ENCODE results near the gene ADAM12. TPM values are rescaled to one million over a fixed set of nuclear protein-coding genes. Genes with fewer than 3 reads are reported as not detected.

ADAM12 gene
- total RNA-seq, 2 donors from 2014 or later = 0.14 to 1.9 TPM

- H3K36me3 ChIP-seq = no peaks in the 10 kb centered on the region
- DNase-seq (ENCODE audit: low spot score) = no peak
- H3K9me3 ChIP-seq = no peaks in the 10 kb centered on the region
- no peak for TF ChIP-seq POLR2A (IDR thresholded peaks at IDR 0.05)
- H3K4me1 ChIP-seq (replicated peaks) = no peaks in the 10 kb centered on the region
- WGBS = 81% methylated on average over 4 of the region's 4 CpGs
- intact Hi-C loops (cut with DNase I) = no loop called here
- H3K27me3 ChIP-seq (replicated peaks; ENCODE audit: insufficient read depth) = no peaks in the 10 kb centered on the region
- H3K27ac ChIP-seq = no peak overlapping the region
- no peak overlapping the region for H3K4me3 ChIP-seq
Observed at GRCh38 chr10:126393076-126393475, 4.8 kb upstream of the ADAM12 start.

DNA sequence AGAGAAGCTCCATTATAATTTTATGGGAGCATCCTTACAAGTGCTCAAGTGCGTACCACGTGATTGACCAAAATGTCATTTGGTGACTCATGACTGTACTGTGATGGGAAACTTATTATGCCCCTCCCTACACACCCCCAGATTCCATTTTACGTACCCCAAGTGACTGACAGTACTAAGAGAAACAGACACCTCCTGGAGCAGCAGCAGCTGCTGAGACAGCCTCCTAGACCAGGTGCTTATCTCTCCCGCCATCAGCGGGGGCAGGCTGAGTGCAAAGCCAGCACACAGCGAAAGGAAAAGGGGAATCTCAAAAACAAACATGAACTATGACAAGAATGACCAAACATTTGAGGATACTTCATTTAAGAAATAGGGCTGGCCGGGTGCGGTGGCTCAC is 4.2 kb upstream of the ADAM12 start:
- 66% methylated on average over 8 of the region's 8 CpGs for WGBS
- no peak for DNase-seq (ENCODE audit: low spot score)
- intact Hi-C loops (cut with DNase I) = no loop called here
- no peaks in the 10 kb centered on the region for H3K4me1 ChIP-seq (replicated peaks)
- H3K27ac ChIP-seq = no peak overlapping the region
- no peaks in the 10 kb centered on the region for H3K27me3 ChIP-seq (replicated peaks; ENCODE audit: insufficient read depth)
- H3K36me3 ChIP-seq = no peaks in the 10 kb centered on the region
- H3K9me3 ChIP-seq = no peaks in the 10 kb centered on the region
- TF ChIP-seq POLR2A (IDR thresholded peaks at IDR 0.05) = no peak
- no peak for TF ChIP-seq CTCF (IDR thresholded peaks at IDR 0.05)
- no peak for TF ChIP-seq POLR2AphosphoS5 (IDR thresholded peaks at IDR 0.05)
- H3K4me3 ChIP-seq = no peak overlapping the region

GRCh38 chr10:126392068-126392467 is 3.8 kb upstream of the ADAM12 start:
- TF ChIP-seq POLR2A (IDR thresholded peaks at IDR 0.05) (no peak), CTCF (IDR thresholded peaks at IDR 0.05) (no peak), POLR2AphosphoS5 (IDR thresholded peaks at IDR 0.05) (no peak)
- Histone ChIP-seq H3K27ac (no peak overlapping the region), H3K4me3 (no peak overlapping the region), H3K9me3 (no peaks in the 10 kb centered on the region), H3K36me3 (no peaks in the 10 kb centered on the region), H3K4me1 (replicated peaks) (no peaks in the 10 kb centered on the region), H3K27me3 (replicated peaks; ENCODE audit: insufficient read depth) (no peaks in the 10 kb centered on the region)
- DNase-seq (ENCODE audit: low spot score) = no peak
- WGBS = 91% methylated on average over 6 of the region's 6 CpGs
- intact Hi-C loops (cut with DNase I) = no loop called here

- TF ChIP-seq CTCF (IDR thresholded peaks at IDR 0.05) (no peak), POLR2A (IDR thresholded peaks at IDR 0.05) (no peak), POLR2AphosphoS5 (IDR thresholded peaks at IDR 0.05) (no peak)
- Histone ChIP-seq H3K4me1 (replicated peaks) (no peaks in the 10 kb centered on the region), H3K9me3 (no peaks in the 10 kb centered on the region), H3K27ac (no peak overlapping the region), H3K27me3 (replicated peaks; ENCODE audit: insufficient read depth) (no peaks in the 10 kb centered on the region), H3K4me3 (no peak overlapping the region), H3K36me3 (no peaks in the 10 kb centered on the region)
- DNase-seq (ENCODE audit: low spot score) = no peak
- intact Hi-C loops (cut with DNase I) = no loop called here
- 53% methylated on average over 9 of the region's 9 CpGs for WGBS
Observed at GRCh38 chr10:126391192-126391885, 3.1 kb upstream of the ADAM12 start.

DNA sequence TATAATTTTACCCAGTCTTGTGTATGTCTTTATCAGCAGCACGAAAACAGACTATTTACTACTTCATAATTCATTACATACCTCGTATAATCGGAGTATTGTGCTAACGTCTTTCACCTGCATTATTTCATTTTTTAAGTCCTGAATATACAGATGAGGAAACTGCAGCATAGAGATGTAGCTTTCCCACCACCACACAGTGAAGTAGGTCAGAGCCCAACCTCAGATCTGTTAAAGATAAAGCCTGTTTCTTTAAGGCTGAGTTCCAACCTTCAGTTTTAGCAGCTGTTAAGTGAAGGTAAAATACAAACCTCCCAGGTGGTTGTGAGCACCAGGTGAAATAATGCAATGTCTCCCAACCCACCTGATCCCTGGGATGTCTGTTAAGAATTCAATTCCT is 2.0 kb upstream of the ADAM12 start:
- WGBS = 88% methylated on average over 4 of the region's 4 CpGs
- Histone ChIP-seq H3K4me3 (no peak overlapping the region), H3K4me1 (replicated peaks) (no peaks in the 10 kb centered on the region), H3K36me3 (no peaks in the 10 kb centered on the region), H3K9me3 (no peaks in the 10 kb centered on the region), H3K27ac (no peak overlapping the region), H3K27me3 (replicated peaks; ENCODE audit: insufficient read depth) (no peaks in the 10 kb centered on the region)
- intact Hi-C loops (cut with DNase I) = no loop called here
- no peak for DNase-seq (ENCODE audit: low spot score)
- no peak for TF ChIP-seq POLR2AphosphoS5 (IDR thresholded peaks at IDR 0.05)
- no peak for TF ChIP-seq CTCF (IDR thresholded peaks at IDR 0.05)
- TF ChIP-seq POLR2A (IDR thresholded peaks at IDR 0.05) = no peak

All from prostate gland (tissue), 2 donors.